GM18519 (cell line): ENCODE measurements around the gene GPR142.

ENCODE experiments used
- ATAC-seq: cut with Tn5 transposase; IDR thresholded peaks from one replicate; pipeline ENCODE4 v1.9.1; 2021; ENCODE audit warnings: mild to moderate bottlenecking, moderate library complexity; ENCODE audit not compliant: unreplicated experiment, low FRiP score

GPR142 gene

GRCh38 chr17:74343526-74344284 lies 23.6 kb upstream of the GPR142 start:
- no peak for ATAC-seq

GRCh38 chr17:74344658-74345057 lies 22.6 kb upstream of the GPR142 start:
- ATAC-seq = no peak

GRCh38 chr17:74345433-74346241 lies 21.7 kb upstream of the GPR142 start:
- ATAC-seq = no peak

- ATAC-seq = no peak
Observed at GRCh38 chr17:74347646-74348045, 19.7 kb upstream of the GPR142 start.

GRCh38 chr17:74349120-74349519 lies 18.2 kb upstream of the GPR142 start:
- ATAC-seq = no peak

- ATAC-seq = no peak
Observed at GRCh38 chr17:74350486-74350885, 16.8 kb upstream of the GPR142 start.

- ATAC-seq = no peak
Observed at GRCh38 chr17:74351552-74352210, 15.6 kb upstream of the GPR142 start.

- no peak for ATAC-seq
Observed at GRCh38 chr17:74353446-74354060, 13.8 kb upstream of the GPR142 start.

- no peak for ATAC-seq
Observed at GRCh38 chr17:74354123-74354522, 13.2 kb upstream of the GPR142 start.

GRCh38 chr17:74354561-74354960 lies 12.7 kb upstream of the GPR142 start:
- ATAC-seq = no peak

- no peak for ATAC-seq
Observed at GRCh38 chr17:74355065-74355464, 12.2 kb upstream of the GPR142 start.

GRCh38 chr17:74356646-74357465 lies 10.4 kb upstream of the GPR142 start:
- no peak for ATAC-seq

- ATAC-seq = no peak
Observed at GRCh38 chr17:74357466-74357809, 9.9 kb upstream of the GPR142 start.

- no peak for ATAC-seq
Observed at GRCh38 chr17:74358697-74359096, 8.6 kb upstream of the GPR142 start.

- no peak for ATAC-seq
Observed at GRCh38 chr17:74359916-74360315, 7.4 kb upstream of the GPR142 start.

GRCh38 chr17:74360899-74361229 lies 6.4 kb upstream of the GPR142 start:
- ATAC-seq = no peak

GRCh38 chr17:74361230-74362068 lies 5.9 kb upstream of the GPR142 start, which contains the start of gene BTBD17:
TSS of gene BTBD17 (minus strand) at chr17:74361868. CDS start at chr17:74361819, 49 bp downstream.
- no peak for ATAC-seq

GRCh38 chr17:74362069-74362405 lies 5.3 kb upstream of the GPR142 start:
- no peak for ATAC-seq

GRCh38 chr17:74362810-74363498 lies 4.4 kb upstream of the GPR142 start:
- no peak for ATAC-seq
